Kidney epithelial cell (primary cell): Measurements from ENCODE around the gene PCDHGB7. TPM values are rescaled to one million over a fixed set of nuclear protein-coding genes. Genes with fewer than 3 reads are reported as not detected.
"Not testable (repeated sequence)": the region's sequence is repeated elsewhere in the genome, so short reads cannot be mapped to it uniquely, and the experiment has no call there.

Experiments
- DNase-seq: peaks from one replicate; pipeline ENCODE4 v3.0.0-alpha.2; 2010; ENCODE audit warnings: low read depth
- H3K27me3 ChIP-seq: 2 replicates; pipeline ENCODE4 v1.6.0; 2011; ENCODE audit warnings: low read length; ENCODE audit not compliant: control insufficient read depth, insufficient read depth
- H3K36me3 ChIP-seq: 2 replicates; pipeline ENCODE4 v1.5.1; 2011; ENCODE audit warnings: low read length; ENCODE audit not compliant: control insufficient read depth, insufficient read depth
- H3K4me3 ChIP-seq: 2 replicates; pipeline ENCODE4 v1.5.1; 2011; ENCODE audit warnings: low read depth, mild to moderate bottlenecking, control low read depth, low read length
- CTCF ChIP-seq: IDR thresholded peaks from 2 replicates; pipeline ENCODE4 v1.5.1; 2011; ENCODE audit warnings: mild to moderate bottlenecking, moderate library complexity, low read length, control low read depth, inconsistent platforms; ENCODE audit not compliant: insufficient read depth, poor library complexity, severe bottlenecking
- total RNA-seq: library from RNA; depleted of rRNA; stranded (reverse); fragments of >200 nt; gene quantifications from 2 replicates; pipeline ENCODE4 v1.2.3, GENCODE V29; 2015

The PCDHGB7 gene
- 14.0 and 14.1 TPM in 2 replicates for total RNA-seq

GRCh38 chr5:141417494-141418172 is at the start of gene PCDHGB7:
Gene PCDHGB7 (plus strand): TSS chr5:141417677. CDS start chr5:141417860, 183 bp downstream.
- peaks cover 18% of the 10 kb centered on the region for H3K27me3 ChIP-seq
- H3K4me3 ChIP-seq, result peak within 1 kb of the TSS; percentile 42
- DNase-seq, result not testable (repeated sequence)

GRCh38 chr5:141369994-141370848 is 47.3 kb upstream of the PCDHGB7 start, which contains the start of gene PCDHGB3:
Gene PCDHGB3 (plus strand): TSS chr5:141370242. CDS start chr5:141370395, 153 bp downstream.
- DNase-seq, result no peak
- H3K36me3 ChIP-seq, result no peaks in the 10 kb centered on the region
- TF ChIP-seq CTCF, result no peak
- no peak within 1 kb of the TSS for H3K4me3 ChIP-seq
- peaks cover 33% of the 10 kb centered on the region for H3K27me3 ChIP-seq

More at GRCh38 chr5:141417494-141418172, at the start of gene PCDHGB7:
- not testable (repeated sequence) for H3K36me3 ChIP-seq
- peak; percentile 83 for TF ChIP-seq CTCF

GRCh38 chr5:141371572-141372475 is 45.7 kb upstream of the PCDHGB7 start:
- no peak overlapping the region for H3K4me3 ChIP-seq
- TF ChIP-seq CTCF, result no peak
- no peaks in the 10 kb centered on the region for H3K36me3 ChIP-seq
- DNase-seq, result no peak
- H3K27me3 ChIP-seq, result peaks cover 21% of the 10 kb centered on the region

GRCh38 chr5:141373673-141374317 is 43.7 kb upstream of the PCDHGB7 start, which contains the start of gene PCDHGA6:
Gene PCDHGA6 (plus strand): TSS chr5:141373891. CDS start chr5:141374084, 193 bp downstream.
- Histone ChIP-seq H3K36me3 (no peaks in the 10 kb centered on the region), H3K27me3 (peaks cover 21% of the 10 kb centered on the region), H3K4me3 (no peak within 1 kb of the TSS)
- peak; percentile 34 for TF ChIP-seq CTCF
- DNase-seq, result no peak

GRCh38 chr5:141374627-141375026 is 42.9 kb upstream of the PCDHGB7 start:
- DNase-seq, result no peak
- H3K4me3 ChIP-seq, result no peak overlapping the region
- H3K27me3 ChIP-seq, result peaks cover 21% of the 10 kb centered on the region
- no peak for TF ChIP-seq CTCF
- no peaks in the 10 kb centered on the region for H3K36me3 ChIP-seq

DNA sequence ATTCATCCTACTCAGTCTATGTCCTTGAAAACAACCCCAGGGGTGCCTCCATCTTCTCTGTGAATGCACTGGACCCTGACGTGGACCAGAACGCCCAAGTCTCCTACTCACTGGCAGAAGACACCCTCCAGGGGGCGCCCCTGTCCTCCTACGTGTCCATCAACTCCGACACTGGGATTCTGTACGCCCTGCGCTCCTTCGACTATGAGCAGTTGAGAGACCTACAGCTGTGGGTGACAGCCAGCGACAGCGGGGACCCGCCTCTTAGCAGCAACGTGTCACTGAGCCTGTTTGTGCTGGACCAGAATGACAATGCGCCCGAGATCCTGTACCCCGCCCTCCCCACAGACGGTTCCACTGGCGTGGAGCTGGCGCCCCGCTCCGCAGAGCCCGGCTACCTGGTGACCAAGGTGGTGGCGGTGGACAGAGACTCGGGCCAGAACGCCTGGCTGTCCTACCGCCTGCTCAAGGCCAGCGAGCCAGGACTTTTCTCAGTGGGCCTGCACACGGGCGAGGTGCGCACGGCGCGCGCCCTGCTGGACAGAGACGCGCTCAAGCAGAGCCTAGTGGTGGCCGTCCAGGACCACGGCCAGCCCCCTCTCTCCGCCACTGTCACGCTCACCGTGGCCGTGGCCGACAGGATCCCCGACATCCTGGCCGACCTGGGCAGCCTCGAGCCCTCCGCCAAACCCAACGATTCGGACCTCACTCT is 41.9 kb upstream of the PCDHGB7 start:
- H3K36me3 ChIP-seq, DNase-seq, H3K4me3 ChIP-seq: not testable (repeated sequence)
- H3K27me3 ChIP-seq, result peaks cover 20% of the 10 kb centered on the region
